ENCODE measurements around the gene CARNS1.
A peak's percentile ranks its signal among the peaks of the same experiment; 100 is the strongest.

CARNS1 gene, protein sequence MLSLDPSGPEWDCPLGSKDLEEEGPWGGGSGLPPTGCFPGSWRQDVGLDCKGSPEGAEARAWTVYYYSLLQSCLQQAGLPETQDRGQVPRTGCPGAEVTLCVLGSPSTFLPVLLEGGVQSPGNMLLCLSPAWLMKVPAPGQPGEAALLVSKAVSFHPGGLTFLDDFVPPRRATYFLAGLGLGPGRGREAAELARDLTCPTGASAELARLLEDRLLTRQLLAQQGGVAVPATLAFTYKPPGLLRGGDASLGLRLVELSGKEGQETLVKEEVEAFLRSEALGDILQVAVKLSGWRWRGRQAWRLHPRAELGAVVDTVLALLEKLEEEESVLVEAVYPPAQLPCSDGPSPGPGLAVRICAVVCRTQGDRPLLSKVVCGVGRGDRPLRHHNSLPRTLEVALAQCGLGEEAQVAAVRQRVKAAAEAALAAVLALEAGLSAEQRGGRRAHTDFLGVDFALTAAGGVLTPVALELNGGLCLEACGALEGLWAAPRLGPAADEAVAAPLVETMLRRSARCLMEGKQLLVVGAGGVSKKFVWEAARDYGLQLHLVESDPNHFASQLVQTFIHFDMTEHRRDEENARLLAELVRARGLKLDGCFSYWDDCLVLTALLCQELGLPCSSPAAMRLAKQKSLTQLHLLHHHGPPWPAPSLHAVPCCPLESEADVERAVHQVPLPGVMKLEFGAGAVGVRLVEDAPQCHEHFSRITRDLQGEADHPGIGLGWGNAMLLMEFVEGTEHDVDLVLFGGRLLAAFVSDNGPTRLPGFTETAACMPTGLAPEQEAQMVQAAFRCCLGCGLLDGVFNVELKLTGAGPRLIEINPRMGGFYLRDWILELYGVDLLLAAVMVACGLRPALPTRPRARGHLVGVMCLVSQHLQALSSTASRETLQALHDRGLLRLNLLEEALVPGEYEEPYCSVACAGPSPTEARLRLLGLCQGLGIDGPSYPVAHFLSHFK

GRCh38 chr11:67415501-67416304 lies at the start of gene CARNS1:
CARNS1 (plus strand) TSS chr11:67415678; CDS start chr11:67416200, 522 bp downstream.
- DNase-seq (ENCODE audit: low read depth): no peak

- no peak for DNase-seq (ENCODE audit: low read depth)
Observed at GRCh38 chr11:67365736-67366444, 49.6 kb upstream of the CARNS1 start.

GRCh38 chr11:67366546-67366945 lies 48.9 kb upstream of the CARNS1 start:
- DNase-seq (ENCODE audit: low read depth): no peak

DNA sequence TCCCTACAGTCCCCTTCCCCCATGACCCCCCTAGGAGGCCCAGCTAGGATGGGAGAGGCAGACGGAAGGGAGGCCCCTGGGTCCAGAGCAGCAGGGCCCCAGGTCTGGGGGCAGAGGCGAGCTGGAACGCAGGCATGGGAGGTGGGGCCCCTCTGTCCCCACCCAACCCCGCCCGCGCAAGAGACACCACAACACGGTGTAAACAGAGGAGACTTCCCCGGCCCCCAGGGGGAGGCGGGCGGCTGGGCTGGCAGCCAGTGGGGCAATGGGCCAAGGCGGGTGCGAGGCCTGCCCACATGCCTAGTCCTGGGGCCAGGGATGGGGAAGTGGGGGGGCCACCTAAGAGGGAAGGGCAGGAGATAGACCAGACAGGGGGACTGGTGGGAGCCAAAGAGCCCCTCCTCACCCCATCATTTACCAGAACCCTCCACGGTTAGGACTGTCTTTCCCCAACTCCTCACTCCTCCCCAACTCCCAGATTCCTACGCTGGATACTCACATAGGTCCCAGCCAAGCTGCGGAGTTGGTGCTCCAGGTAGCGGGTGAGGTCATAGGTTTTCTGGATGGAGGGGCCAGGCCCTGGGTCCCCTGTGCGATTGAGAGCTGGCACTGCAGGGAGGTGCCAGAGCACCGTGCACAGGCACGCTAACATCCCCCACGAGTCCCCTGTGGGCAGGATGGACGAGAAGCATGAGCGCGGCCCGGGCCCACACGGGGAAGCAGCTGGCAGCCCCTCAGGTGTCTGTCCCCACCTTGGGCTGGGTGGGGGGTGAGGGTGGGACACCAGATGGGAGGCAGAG lies 48.3 kb upstream of the CARNS1 start:
- DNase-seq (ENCODE audit: low read depth): no peak

GRCh38 chr11:67367761-67368227 lies 47.7 kb upstream of the CARNS1 start:
- DNase-seq (ENCODE audit: low read depth): no peak

GRCh38 chr11:67368621-67369020 lies 46.9 kb upstream of the CARNS1 start:
- DNase-seq (ENCODE audit: low read depth): no peak

DNA sequence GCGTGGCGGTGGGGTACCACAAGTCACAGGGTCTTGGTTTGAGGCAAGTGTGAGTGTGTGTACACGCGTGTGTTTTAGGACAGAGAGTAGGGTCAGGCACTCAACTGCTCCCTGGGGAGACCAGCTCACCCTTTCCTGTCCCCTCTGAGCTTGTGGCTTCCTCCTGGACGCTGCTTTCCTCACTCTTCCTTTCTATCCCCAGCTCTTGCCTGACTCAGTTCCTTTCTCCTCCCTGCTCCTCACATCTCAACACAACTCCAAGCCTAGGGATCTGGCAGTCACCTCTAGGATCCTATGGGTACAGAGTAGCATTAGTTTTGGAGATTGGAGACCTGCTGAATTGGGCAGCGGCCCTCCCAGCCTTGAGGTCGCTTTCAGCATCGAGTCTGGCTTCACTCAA lies 46.2 kb upstream of the CARNS1 start:
- DNase-seq (ENCODE audit: low read depth): no peak

GRCh38 chr11:67369801-67370284 lies 45.6 kb upstream of the CARNS1 start:
- DNase-seq (ENCODE audit: low read depth): no peak

DNA sequence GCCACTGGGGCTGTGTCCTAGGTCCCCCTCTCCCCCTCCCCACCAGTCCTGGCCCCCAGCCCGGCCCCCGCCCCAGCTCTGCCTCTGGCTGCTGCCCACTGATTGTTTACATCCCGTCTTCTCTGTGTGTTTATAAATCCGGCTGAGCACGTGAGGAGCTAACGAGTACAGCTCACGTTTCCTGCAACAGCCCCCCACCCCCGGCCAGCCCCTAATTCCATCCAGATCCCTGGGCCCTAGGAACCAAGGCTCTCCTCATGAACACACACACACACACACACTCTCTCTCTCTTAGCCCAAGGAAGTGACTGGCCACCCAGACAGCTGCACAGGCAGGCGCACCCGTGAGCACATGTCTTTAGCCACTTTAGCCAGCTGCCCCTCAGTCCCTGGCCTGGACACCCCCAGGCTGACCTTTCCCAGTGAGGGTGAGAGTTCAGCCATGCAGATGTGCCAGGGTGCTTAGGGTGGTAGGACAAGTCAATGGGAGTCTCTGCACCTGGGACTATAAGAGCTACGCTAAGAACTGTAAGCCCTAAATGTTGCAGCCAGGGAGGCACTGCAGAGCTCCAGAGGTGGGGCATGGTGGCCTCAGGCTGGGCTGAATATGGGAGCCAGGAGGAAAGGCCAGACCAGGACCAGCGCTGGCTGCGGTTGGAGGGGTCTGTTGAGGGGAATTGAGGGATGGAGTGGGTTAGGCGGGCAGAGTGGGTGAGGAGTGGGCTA lies 45.0 kb upstream of the CARNS1 start:
- DNase-seq (ENCODE audit: low read depth): no peak

DNA sequence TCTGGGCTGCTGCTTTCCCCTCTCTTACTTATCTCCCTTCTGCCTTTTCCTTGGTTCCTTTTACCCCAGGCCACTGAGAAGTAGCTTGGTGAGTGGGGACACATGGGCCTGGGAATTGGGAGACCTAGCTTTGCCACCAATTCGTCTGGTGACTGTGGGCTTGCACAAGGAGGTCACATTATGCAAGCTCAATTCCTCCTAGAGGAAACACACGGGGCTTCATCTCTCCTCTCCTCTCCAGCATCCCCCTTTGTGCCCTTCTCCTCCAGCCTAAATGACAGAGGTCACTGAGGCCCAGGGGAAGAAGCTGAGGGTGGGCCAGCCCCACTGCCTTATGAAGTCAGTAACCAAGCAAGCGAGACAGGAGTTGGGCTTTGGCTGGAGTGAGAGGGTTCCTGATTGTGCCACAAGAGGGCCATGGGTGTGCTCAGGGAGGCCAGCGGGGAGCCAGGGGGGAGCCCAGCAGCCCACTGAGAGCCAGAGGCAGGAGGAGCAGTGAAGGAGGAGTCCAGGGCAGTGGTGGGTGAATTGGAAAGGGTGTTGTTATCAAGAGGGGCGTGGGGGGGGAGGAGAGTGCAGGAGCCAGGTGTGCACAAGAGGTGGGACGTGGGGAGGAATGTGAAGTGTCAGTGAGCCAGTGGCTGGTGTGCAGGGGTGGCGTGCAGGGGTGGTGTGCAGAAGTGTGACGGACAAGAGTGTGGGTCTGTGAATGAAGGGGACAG lies 44.1 kb upstream of the CARNS1 start:
- DNase-seq (ENCODE audit: low read depth): no peak

DNA sequence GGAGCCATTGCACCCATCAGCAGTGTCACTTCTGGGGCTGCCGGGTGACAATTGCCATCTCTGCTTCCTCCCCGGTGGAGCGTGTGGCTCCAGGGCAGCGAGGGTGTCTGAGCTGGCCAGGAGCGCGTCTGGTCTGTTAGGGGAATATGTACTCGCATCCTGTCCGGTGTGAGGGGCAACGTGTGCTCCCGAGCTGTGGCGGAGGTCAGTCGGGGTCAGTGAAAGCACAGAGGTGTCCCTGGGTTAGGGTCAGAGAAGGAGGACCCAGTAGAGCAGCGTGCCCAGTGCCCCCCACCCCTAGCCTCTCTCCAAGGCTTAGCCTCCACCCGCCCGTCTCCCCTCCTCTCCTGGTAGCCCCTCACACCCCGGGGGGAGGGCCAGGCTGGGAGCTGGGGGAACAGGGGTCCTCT lies 43.6 kb upstream of the CARNS1 start:
- no peak for DNase-seq (ENCODE audit: low read depth)

DNA sequence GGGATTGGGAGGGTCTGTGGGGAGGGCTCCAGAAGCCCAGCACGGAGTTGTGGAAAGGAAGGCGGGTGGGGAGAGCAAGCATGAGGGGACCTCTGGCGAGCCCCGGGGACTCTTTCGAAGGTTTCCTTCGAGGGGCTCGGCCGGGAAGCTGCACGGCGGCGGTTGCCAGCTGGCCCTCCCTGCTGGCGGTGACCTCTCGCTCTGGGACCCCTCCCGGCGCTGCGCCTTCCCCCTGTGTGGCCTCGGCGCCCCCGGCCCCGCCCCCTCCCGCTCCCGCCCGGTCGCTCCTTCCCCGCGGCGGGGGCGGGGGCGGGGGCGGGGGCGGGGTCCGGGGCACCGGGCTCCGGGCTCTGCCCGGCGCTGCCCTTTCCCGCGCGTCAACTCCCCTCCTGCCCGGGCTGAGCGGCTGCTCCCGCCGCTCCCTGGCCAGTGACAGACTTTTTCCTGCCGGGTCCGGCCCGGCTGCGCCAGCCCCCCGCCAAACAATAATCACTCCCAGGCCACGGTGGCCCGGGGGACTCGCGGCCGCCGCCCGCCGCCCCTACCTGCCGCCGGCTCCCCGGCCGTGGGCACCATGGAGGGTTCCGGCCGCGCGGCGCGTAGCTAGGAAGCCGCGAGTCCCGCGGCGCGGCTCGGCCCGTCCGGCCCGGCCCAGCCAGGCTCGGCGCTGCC lies 43.0 kb upstream of the CARNS1 start:
- no peak for DNase-seq (ENCODE audit: low read depth)

GRCh38 chr11:67372993-67373647 lies 42.4 kb upstream of the CARNS1 start, which contains the start of gene CLCF1:
CLCF1 (minus strand) TSS chr11:67373598; CDS start chr11:67373539, 59 bp downstream.
- DNase-seq (ENCODE audit: low read depth): no peak

DNA sequence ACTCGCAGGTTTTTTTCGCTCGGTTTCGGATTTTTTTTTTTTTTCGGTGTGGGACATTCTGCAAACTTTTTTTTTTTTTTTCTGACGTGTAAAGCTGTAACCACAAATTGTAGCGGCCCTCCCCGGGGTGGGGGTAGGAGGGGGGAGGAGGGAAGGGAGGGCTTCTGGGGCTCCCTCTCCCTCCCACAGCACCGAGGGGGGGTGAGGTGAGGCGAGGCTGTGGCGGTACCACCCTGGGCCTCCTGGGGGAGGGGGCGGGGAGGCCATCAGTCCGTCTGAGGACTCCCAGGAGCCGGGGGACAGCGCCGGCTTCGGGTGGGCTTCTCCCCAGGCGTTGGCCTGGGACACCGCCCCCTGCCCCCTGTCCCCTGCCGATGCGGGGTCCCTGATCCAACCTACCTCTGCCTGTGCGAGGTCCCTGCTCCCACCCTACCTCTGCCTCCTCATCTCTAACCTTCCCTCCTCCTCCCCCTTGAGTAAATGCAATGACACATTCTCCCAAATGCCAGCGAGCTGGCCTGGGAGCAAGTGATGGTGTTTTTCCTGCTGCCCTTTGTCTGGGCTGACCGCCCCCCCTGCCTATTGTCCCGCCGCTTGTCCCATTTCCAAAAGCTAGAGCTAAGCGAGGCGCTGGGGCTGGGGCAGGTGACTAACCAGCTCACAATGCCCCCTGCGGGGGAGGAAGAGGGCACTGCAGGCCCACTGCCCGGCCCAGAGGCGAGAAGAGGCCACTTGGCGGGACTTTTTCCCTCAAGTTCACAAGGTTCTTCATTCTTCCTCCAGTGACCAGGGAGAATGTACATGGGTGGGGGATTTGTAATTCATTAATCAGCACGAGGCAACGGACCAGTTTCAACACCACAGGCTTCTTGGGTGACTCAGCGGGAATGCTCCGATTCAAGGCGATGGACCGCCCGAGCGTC lies 41.6 kb upstream of the CARNS1 start:
- peak; percentile 52 for DNase-seq (ENCODE audit: low read depth)

DNA sequence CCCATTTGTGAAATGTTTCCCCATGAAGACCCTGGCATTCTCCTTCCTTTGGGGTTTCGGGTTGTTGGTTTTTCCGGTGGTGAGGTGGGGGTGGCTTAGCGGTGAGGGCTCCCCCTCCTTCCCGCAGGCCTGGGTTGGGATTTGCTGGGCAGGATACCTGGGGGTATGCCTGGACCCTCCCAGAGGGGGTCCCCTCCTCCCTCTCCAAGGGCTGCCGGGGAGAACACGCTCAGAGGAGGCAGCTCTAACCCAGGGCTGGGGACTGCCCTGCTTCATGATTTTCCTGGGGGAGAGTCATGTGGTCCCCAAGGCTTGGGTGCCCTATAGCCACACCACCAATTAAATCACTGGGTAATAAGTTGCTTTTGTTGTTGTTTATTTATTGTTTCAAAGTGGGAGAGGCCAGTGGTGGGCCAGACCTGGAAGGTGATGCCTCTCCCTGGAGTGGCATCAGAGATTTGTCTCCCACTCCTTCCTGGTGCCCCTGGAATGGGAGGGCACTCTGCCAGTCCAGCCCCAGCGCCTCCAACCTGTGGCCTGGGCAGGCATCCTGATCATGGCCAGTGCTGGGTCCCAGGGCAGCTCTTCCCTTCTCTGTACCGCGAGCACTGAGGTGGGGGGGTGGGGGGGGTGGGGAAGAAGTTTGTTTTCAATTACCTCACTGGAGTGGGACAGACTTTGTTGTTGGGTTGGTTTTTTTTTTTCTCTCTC lies 40.8 kb upstream of the CARNS1 start:
- DNase-seq (ENCODE audit: low read depth): no peak
